ENCODE data around the gene FIBP.

FIBP gene

GRCh38 chr11:65887723-65888162 is 528 bp downstream of the FIBP start:
- DNase-seq = no peak

- DNase-seq = no peak
These were observed 1.2 kb downstream of the FIBP start for GRCh38 chr11:65886826-65887722.

- DNase-seq = no peak
These were observed 2.3 kb downstream of the FIBP start for GRCh38 chr11:65885808-65886536.

- DNase-seq = no peak
These were observed 3.0 kb downstream of the FIBP start for GRCh38 chr11:65885231-65885630.

GRCh38 chr11:65884716-65885092 is 3.6 kb downstream of the FIBP start:
- peak; percentile 35 for DNase-seq

- no peak for DNase-seq
These were observed 4.2 kb downstream of the FIBP start for GRCh38 chr11:65883786-65884715.

GRCh38 chr11:65883058-65883761 is 5.1 kb downstream of the FIBP start:
- no peak for DNase-seq

- no peak for DNase-seq
These were observed 5.9 kb downstream of the FIBP start for GRCh38 chr11:65882120-65883057.

- DNase-seq = no peak
These were observed 7.3 kb downstream of the FIBP start for GRCh38 chr11:65880844-65881421.

- DNase-seq = no peak
These were observed 8.2 kb downstream of the FIBP start for GRCh38 chr11:65880027-65880426.

GRCh38 chr11:65879617-65880016 is 8.7 kb downstream of the FIBP start, which contains the start of gene CTSW:
CTSW (plus strand) TSS chr11:65879837; CDS start chr11:65879855, 18 bp downstream.
- no peak for DNase-seq

- DNase-seq = peak; percentile 64
These were observed 14.7 kb downstream of the FIBP start for GRCh38 chr11:65873318-65874156.

GRCh38 chr11:65872586-65873317 is 15.5 kb downstream of the FIBP start, which contains the start of gene EFEMP2:
EFEMP2 (minus strand) TSS chr11:65872800; CDS start chr11:65872354, 446 bp downstream.
- no peak for DNase-seq

GRCh38 chr11:65871811-65872548 is 16.3 kb downstream of the FIBP start:
- no peak for DNase-seq

- DNase-seq = no peak
These were observed 17.3 kb downstream of the FIBP start for GRCh38 chr11:65870706-65871681.

GRCh38 chr11:65870307-65870658 is 18.0 kb downstream of the FIBP start:
- DNase-seq = no peak
